ENCODE data around the gene VAV2. TPM values are rescaled to one million over a fixed set of nuclear protein-coding genes. Genes with fewer than 3 reads are reported as not detected.

VAV2 gene
- total RNA-seq, 1 experiment from 2014 or later, result 24.7 TPM

- no TSS peak for BruUV-seq (replicated peaks)
- no peak for DNase-seq (ENCODE audit: low read depth, low spot score)
- Histone ChIP-seq H3K4me1 (ENCODE audit: control insufficient read depth, insufficient read depth, low read length) (no peaks in the 10 kb centered on the region), H3K27ac (ENCODE audit: low read length) (no peak overlapping the region), H3K9me3 (ENCODE audit: control insufficient read depth, insufficient read depth, low read depth, low read length) (no peaks in the 10 kb centered on the region), H3K36me3 (ENCODE audit: control insufficient read depth, insufficient read depth, low read length) (no peaks in the 10 kb centered on the region), H3K4me3 (ENCODE audit: low read depth in 2 of 2, low read length in 2 of 2) (no peak overlapping the region), H3K27me3 (ENCODE audit: control insufficient read depth, insufficient read depth, low read length) (no peaks in the 10 kb centered on the region)
- POLR2A ChIA-PET, result no interaction called here
- in situ Hi-C loops (cut with HindIII; ENCODE audit: low pct_unique_long_range_greater_than_20kb, low sequenced_read_pairs) (no loop called here), intact Hi-C loops (cut with micrococcal nuclease; ENCODE audit: unreplicated experiment) (no loop called here)
- TF ChIP-seq REST (IDR thresholded peaks at IDR 0.05; ENCODE audit: insufficient read depth in 1 of 2, low read depth in 2 of 2, low read length in 1 of 2), result no peak
- no peak for TF ChIP-seq TCF7L2 (IDR thresholded peaks at IDR 0.05; ENCODE audit: low read depth, low read length)
- TF ChIP-seq CTCF (IDR thresholded peaks at IDR 0.05), result no peak
- no peak for TF ChIP-seq SIN3A (IDR thresholded peaks at IDR 0.05; ENCODE audit: borderline replicate concordance, insufficient read depth, low read depth, low read length)
- TF ChIP-seq POLR2AphosphoS5 (IDR thresholded peaks at IDR 0.05; ENCODE audit: low read depth, low read length), result no peak
- CTCF ChIA-PET, result interaction anchor here (0.5 kb wide), 1 partner anchor 22 kb away, joined by 3 read pairs; no protein-coding TSS in a partner anchor
- no peak for ATAC-seq
Measured at GRCh38 chr9:133843751-133844397, 148.2 kb downstream of the VAV2 start.

- no peak overlapping the region for H3K4me3 ChIP-seq (ENCODE audit: low read depth in 2 of 2, low read length in 2 of 2)
- no peak overlapping the region for H3K27ac ChIP-seq (ENCODE audit: low read length)
- H3K4me1 ChIP-seq (ENCODE audit: control insufficient read depth, insufficient read depth, low read length), result no peaks in the 10 kb centered on the region
- H3K9me3 ChIP-seq (ENCODE audit: control insufficient read depth, insufficient read depth, low read depth, low read length), result no peaks in the 10 kb centered on the region
- ChIA-PET POLR2A (no interaction called here), CTCF (no interaction called here)
- ATAC-seq, result no peak
- intact Hi-C loops (cut with micrococcal nuclease; ENCODE audit: unreplicated experiment), result no loop called here
- TF ChIP-seq SIN3A (IDR thresholded peaks at IDR 0.05; ENCODE audit: borderline replicate concordance, insufficient read depth, low read depth, low read length) (no peak), TCF7L2 (IDR thresholded peaks at IDR 0.05; ENCODE audit: low read depth, low read length) (no peak), REST (IDR thresholded peaks at IDR 0.05; ENCODE audit: insufficient read depth in 1 of 2, low read depth in 2 of 2, low read length in 1 of 2) (no peak), CTCF (IDR thresholded peaks at IDR 0.05) (no peak), POLR2AphosphoS5 (IDR thresholded peaks at IDR 0.05; ENCODE audit: low read depth, low read length) (no peak)
- DNase-seq (ENCODE audit: low read depth, low spot score), result no peak
- in situ Hi-C loops (cut with HindIII; ENCODE audit: low pct_unique_long_range_greater_than_20kb, low sequenced_read_pairs), result no loop called here
- no peaks in the 10 kb centered on the region for H3K36me3 ChIP-seq (ENCODE audit: control insufficient read depth, insufficient read depth, low read length)
- BruUV-seq (replicated peaks), result no TSS peak
- no peaks in the 10 kb centered on the region for H3K27me3 ChIP-seq (ENCODE audit: control insufficient read depth, insufficient read depth, low read length)
Measured at GRCh38 chr9:133843250-133843649, 148.9 kb downstream of the VAV2 start.
